HG02763 (cell line): ENCODE results near the gene TNPO3.
"Not testable (repeated sequence)": the region's sequence is repeated elsewhere in the genome, so short reads cannot be mapped to it uniquely, and the experiment has no call there.

Source experiments
- ATAC-seq: cut with Tn5 transposase; IDR thresholded peaks from one replicate; pipeline ENCODE4 v1.9.1; 2021; ENCODE audit warnings: mild to moderate bottlenecking, moderate library complexity; ENCODE audit not compliant: unreplicated experiment

Gene TNPO3

GRCh38 chr7:128924707-128925588 lies 130.0 kb downstream of the TNPO3 start:
- no peak for ATAC-seq

- no peak for ATAC-seq
These were observed 131.5 kb downstream of the TNPO3 start for GRCh38 chr7:128923411-128923800.

GRCh38 chr7:128922496-128923410 lies 132.2 kb downstream of the TNPO3 start:
- no peak for ATAC-seq

GRCh38 chr7:128921866-128922440 lies 133.0 kb downstream of the TNPO3 start:
- no peak for ATAC-seq

- ATAC-seq = no peak
These were observed 133.9 kb downstream of the TNPO3 start for GRCh38 chr7:128920913-128921582.

GRCh38 chr7:128919881-128920799 lies 134.8 kb downstream of the TNPO3 start:
- no peak for ATAC-seq

- no peak for ATAC-seq
These were observed 135.7 kb downstream of the TNPO3 start for GRCh38 chr7:128919241-128919640.

GRCh38 chr7:128918016-128918665 lies 136.8 kb downstream of the TNPO3 start:
- ATAC-seq = no peak

- ATAC-seq = no peak
These were observed 137.8 kb downstream of the TNPO3 start for GRCh38 chr7:128917122-128917521.

GRCh38 chr7:128916643-128916915 lies 138.3 kb downstream of the TNPO3 start:
- no peak for ATAC-seq

- no peak for ATAC-seq
These were observed 138.9 kb downstream of the TNPO3 start for GRCh38 chr7:128915841-128916642.

- ATAC-seq = no peak
These were observed 139.6 kb downstream of the TNPO3 start for GRCh38 chr7:128915271-128915819.

GRCh38 chr7:128914566-128915151 lies 140.3 kb downstream of the TNPO3 start:
- ATAC-seq = no peak

- no peak for ATAC-seq
These were observed 140.9 kb downstream of the TNPO3 start for GRCh38 chr7:128913870-128914565.

GRCh38 chr7:128912709-128913495 lies 142.0 kb downstream of the TNPO3 start:
- ATAC-seq = not testable (repeated sequence)

- ATAC-seq = no peak
These were observed 142.6 kb downstream of the TNPO3 start for GRCh38 chr7:128912281-128912680.
